SU-DHL-6 (cell line): ENCODE results near the gene C1QB.

Experiments used
- H2AFZ ChIP-seq: fragments of 200-600 bp; sonication (generic); 2 replicates; pipeline ENCODE4 v1.6.1; 2014; ENCODE audit warnings: low read depth, mild to moderate bottlenecking, moderate library complexity, mixed read lengths, antibody characterized with exemption, low read length; ENCODE audit not compliant: severe bottlenecking
- H3F3A ChIP-seq: fragments of 200-600 bp; shearing (Covaris generic); 2 replicates; pipeline ENCODE4 v1.6.0; 2016; ENCODE audit warnings: antibody characterized with exemption, mild to moderate bottlenecking; ENCODE audit not compliant: insufficient read depth
- H3K27ac ChIP-seq: fragments of 200-600 bp; sonication (generic); 2 replicates; pipeline ENCODE4 v1.5.1; 2016; ENCODE audit warnings: low read depth, mild to moderate bottlenecking, low read length, moderate library complexity, mixed read lengths
- H3K27me3 ChIP-seq: fragments of 200-600 bp; sonication (generic), shearing (Covaris generic); 2 replicates; pipeline ENCODE4 v1.6.0; 2014; ENCODE audit warnings: mild to moderate bottlenecking, low read length
- H3K36me3 ChIP-seq: fragments of 200-600 bp; sonication (generic); 2 replicates; pipeline ENCODE4 v1.6.1; 2014; ENCODE audit warnings: mild to moderate bottlenecking, low read length, mixed read lengths
- H3K4me2 ChIP-seq: fragments of 300-600, 200-600 bp; shearing (Covaris generic), sonication (generic); 2 replicates; pipeline ENCODE4 v1.6.0; 2014; ENCODE audit warnings: low read length, low read depth, mild to moderate bottlenecking; ENCODE audit not compliant: poor library complexity, severe bottlenecking
- H3K4me3 ChIP-seq: fragments of 200-600 bp; sonication (generic); 2 replicates; pipeline ENCODE4 v1.5.1; 2014; ENCODE audit warnings: antibody characterized with exemption, low read length, mild to moderate bottlenecking, mixed read lengths; ENCODE audit not compliant: insufficient read depth, poor library complexity, severe bottlenecking
- H3K79me2 ChIP-seq: fragments of 200-600 bp; sonication (generic); 2 replicates; pipeline ENCODE4 v1.6.1; 2014; ENCODE audit warnings: mild to moderate bottlenecking, low read length, moderate library complexity; ENCODE audit not compliant: insufficient read depth
- H3K9ac ChIP-seq: fragments of 200-600 bp; sonication (generic); 2 replicates; pipeline ENCODE4 v1.7.0; 2014; ENCODE audit warnings: mild to moderate bottlenecking, low read length
- H3K9me2 ChIP-seq: fragments of 200-600 bp; sonication (generic); replicated peaks from 2 replicates; pipeline ENCODE4 v1.6.1; 2014; ENCODE audit warnings: low read length; ENCODE audit not compliant: insufficient read depth
- H3K9me3 ChIP-seq: fragments of 200-600 bp; sonication (generic); 2 replicates; pipeline ENCODE4 v1.6.1; 2014; ENCODE audit warnings: low read length, mixed read lengths; ENCODE audit not compliant: insufficient read depth
- H4K20me1 ChIP-seq: fragments of 200-600 bp; sonication (generic); 2 replicates; pipeline ENCODE4 v1.6.1; 2014; ENCODE audit warnings: low read depth, mild to moderate bottlenecking, antibody characterized with exemption, low read length, moderate library complexity, mixed read lengths
- EZH2phosphoT487 ChIP-seq: fragments of 200-600 bp; sonication (generic), shearing (Covaris generic); conservative IDR thresholded peaks from 2 replicates; pipeline ENCODE4 v1.6.1; 2018; ENCODE audit warnings: mild to moderate bottlenecking, antibody characterized with exemption, low read length, moderate library complexity, mixed read lengths
- TF ChIP-seq, protein P1 (sequence below): fragments of 200-600 bp; sonication (generic); IDR thresholded peaks from one replicate; pipeline ENCODE4 v1.5.1; 2017; ENCODE audit warnings: antibody characterized with exemption, mild to moderate bottlenecking, low read length, moderate library complexity; ENCODE audit not compliant: insufficient read depth, poor library complexity, severe bottlenecking

Gene C1QB

GRCh38 chr1:22676916-22677583, 24.0 kb downstream of the C1QB start:
- H3K36me3 ChIP-seq: no peaks in the 10 kb centered on the region
- no peak overlapping the region for H3K27ac ChIP-seq
- H3K4me2 ChIP-seq: no peak overlapping the region
- no peaks in the 10 kb centered on the region for H3K27me3 ChIP-seq
- no peaks in the 10 kb centered on the region for H3K9me3 ChIP-seq
- no peaks in the 10 kb centered on the region for H3K79me2 ChIP-seq
- no peak for TF ChIP-seq EZH2phosphoT487
- TF ChIP-seq, protein P1, sequence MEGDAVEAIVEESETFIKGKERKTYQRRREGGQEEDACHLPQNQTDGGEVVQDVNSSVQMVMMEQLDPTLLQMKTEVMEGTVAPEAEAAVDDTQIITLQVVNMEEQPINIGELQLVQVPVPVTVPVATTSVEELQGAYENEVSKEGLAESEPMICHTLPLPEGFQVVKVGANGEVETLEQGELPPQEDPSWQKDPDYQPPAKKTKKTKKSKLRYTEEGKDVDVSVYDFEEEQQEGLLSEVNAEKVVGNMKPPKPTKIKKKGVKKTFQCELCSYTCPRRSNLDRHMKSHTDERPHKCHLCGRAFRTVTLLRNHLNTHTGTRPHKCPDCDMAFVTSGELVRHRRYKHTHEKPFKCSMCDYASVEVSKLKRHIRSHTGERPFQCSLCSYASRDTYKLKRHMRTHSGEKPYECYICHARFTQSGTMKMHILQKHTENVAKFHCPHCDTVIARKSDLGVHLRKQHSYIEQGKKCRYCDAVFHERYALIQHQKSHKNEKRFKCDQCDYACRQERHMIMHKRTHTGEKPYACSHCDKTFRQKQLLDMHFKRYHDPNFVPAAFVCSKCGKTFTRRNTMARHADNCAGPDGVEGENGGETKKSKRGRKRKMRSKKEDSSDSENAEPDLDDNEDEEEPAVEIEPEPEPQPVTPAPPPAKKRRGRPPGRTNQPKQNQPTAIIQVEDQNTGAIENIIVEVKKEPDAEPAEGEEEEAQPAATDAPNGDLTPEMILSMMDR: no peak
- H4K20me1 ChIP-seq: no peaks in the 10 kb centered on the region
- H3K9ac ChIP-seq: no peak overlapping the region
- no peak overlapping the region for H2AFZ ChIP-seq
- no peak overlapping the region for H3K4me3 ChIP-seq
- H3F3A ChIP-seq: no peaks in the 10 kb centered on the region
- no peaks in the 10 kb centered on the region for H3K9me2 ChIP-seq

DNA sequence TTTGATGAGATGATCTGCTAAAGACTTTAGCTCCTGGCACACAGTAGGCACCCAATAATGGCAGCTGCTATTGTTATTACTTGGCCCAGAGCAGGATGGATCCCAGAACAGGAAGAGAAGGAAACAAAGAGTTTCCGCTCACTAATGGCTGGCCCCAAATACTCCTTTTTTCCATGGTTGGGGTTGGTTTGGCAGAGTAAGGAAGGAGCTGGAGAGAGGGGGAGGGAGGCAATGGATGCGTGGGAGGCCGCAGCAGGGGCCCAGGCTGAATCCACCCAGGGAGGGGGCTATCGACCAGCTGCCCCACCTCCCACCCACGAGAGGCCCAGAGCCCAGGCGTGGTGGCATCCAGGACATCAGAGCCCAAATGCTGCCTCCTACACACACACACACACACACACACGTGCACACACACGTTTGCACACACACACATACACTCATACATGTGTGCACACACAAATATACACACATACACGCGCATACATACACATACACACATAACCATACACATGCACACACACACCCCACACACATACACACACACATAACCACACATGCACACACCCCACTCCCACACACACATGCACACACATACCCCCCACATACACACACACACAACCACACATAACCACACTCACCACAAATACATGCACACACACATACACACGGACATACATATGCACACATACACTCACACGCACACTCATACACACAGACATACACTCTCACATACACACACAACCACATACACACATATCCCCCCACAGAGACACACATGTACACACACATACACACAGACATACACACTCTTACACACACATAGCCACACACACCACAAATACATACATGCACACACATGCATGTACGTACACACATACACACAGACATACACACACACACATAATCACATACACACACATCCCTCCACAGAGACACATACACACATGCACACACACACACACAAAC, 25.2 kb downstream of the C1QB start:
- no peaks in the 10 kb centered on the region for H3F3A ChIP-seq
- H3K4me3 ChIP-seq: no peak overlapping the region
- H3K9me2 ChIP-seq: no peaks in the 10 kb centered on the region
- TF ChIP-seq, protein P1: no peak
- no peak for TF ChIP-seq EZH2phosphoT487
- no peak overlapping the region for H3K27ac ChIP-seq
- no peaks in the 10 kb centered on the region for H3K36me3 ChIP-seq
- no peak overlapping the region for H2AFZ ChIP-seq
- no peaks in the 10 kb centered on the region for H3K9me3 ChIP-seq
- no peaks in the 10 kb centered on the region for H3K27me3 ChIP-seq
- H3K79me2 ChIP-seq: no peaks in the 10 kb centered on the region
- no peak overlapping the region for H3K4me2 ChIP-seq
- no peaks in the 10 kb centered on the region for H4K20me1 ChIP-seq
- no peak overlapping the region for H3K9ac ChIP-seq

- no peak overlapping the region for H3K4me3 ChIP-seq
- H3K27ac ChIP-seq: no peak overlapping the region
- no peaks in the 10 kb centered on the region for H3K36me3 ChIP-seq
- H4K20me1 ChIP-seq: no peaks in the 10 kb centered on the region
- H3K4me2 ChIP-seq: no peak overlapping the region
- H3K9ac ChIP-seq: no peak overlapping the region
- no peaks in the 10 kb centered on the region for H3K79me2 ChIP-seq
- H3F3A ChIP-seq: no peaks in the 10 kb centered on the region
- TF ChIP-seq, protein P1: no peak
- TF ChIP-seq EZH2phosphoT487: no peak
- H3K9me2 ChIP-seq: no peaks in the 10 kb centered on the region
- no peaks in the 10 kb centered on the region for H3K9me3 ChIP-seq
- no peak overlapping the region for H2AFZ ChIP-seq
- H3K27me3 ChIP-seq: no peaks in the 10 kb centered on the region
These were observed 27.7 kb downstream of the C1QB start for GRCh38 chr1:22680726-22681125.
